DOHH2 (cell line): Measurements from ENCODE around the gene GALNT3.

Experiments used
- H3F3A ChIP-seq: fragments of 200-600 bp; sonication (generic), shearing (Covaris generic); 2 replicates; pipeline ENCODE4 v1.6.0; 2016; ENCODE audit warnings: antibody characterized with exemption, mild to moderate bottlenecking; ENCODE audit not compliant: control insufficient read depth, insufficient read depth
- H3K27ac ChIP-seq: fragments of 200-600 bp; sonication (generic); 2 replicates; pipeline ENCODE4 v1.5.1; 2014; ENCODE audit warnings: low read depth, mild to moderate bottlenecking, low read length, moderate library complexity
- H3K27me3 ChIP-seq: fragments of 200-600 bp; sonication (generic); 2 replicates; pipeline ENCODE4 v1.6.1; 2014; ENCODE audit warnings: mild to moderate bottlenecking, low read length, mixed read lengths; ENCODE audit not compliant: control insufficient read depth
- H3K36me3 ChIP-seq: fragments of 200-600 bp; sonication (generic); 2 replicates; pipeline ENCODE4 v1.6.1; 2014; ENCODE audit warnings: mild to moderate bottlenecking, low read length, moderate library complexity, mixed read lengths; ENCODE audit not compliant: control insufficient read depth
- H3K4me1 ChIP-seq: fragments of 200-600 bp; sonication (generic); 2 replicates; pipeline ENCODE4 v1.6.1; 2014; ENCODE audit warnings: mild to moderate bottlenecking, low read length, mixed read lengths; ENCODE audit not compliant: control insufficient read depth
- H3K4me2 ChIP-seq: fragments of 200-600 bp; sonication (generic); 2 replicates; pipeline ENCODE4 v1.6.0; 2014; ENCODE audit warnings: mild to moderate bottlenecking, low read length, moderate library complexity
- H3K4me3 ChIP-seq: fragments of 200-600 bp; sonication (generic); 2 replicates; pipeline ENCODE4 v1.5.1; 2014; ENCODE audit warnings: mild to moderate bottlenecking, low read length, mixed read lengths
- H3K79me2 ChIP-seq: fragments of 200-600 bp; sonication (generic); 2 replicates; pipeline ENCODE4 v1.6.1; 2014; ENCODE audit warnings: mild to moderate bottlenecking, low read length, mixed read lengths; ENCODE audit not compliant: control insufficient read depth
- H3K9me2 ChIP-seq: fragments of 200-600 bp; sonication (generic); replicated peaks from 2 replicates; pipeline ENCODE4 v1.6.1; 2014; ENCODE audit warnings: mild to moderate bottlenecking, low read length, mixed read lengths; ENCODE audit not compliant: control insufficient read depth
- H3K9me3 ChIP-seq: fragments of 200-600 bp; sonication (generic); 2 replicates; pipeline ENCODE4 v1.6.1; 2014; ENCODE audit warnings: antibody characterized with exemption, low read length, mixed read lengths; ENCODE audit not compliant: control insufficient read depth, insufficient read depth
- H4K20me1 ChIP-seq: fragments of 200-600 bp; sonication (generic); 2 replicates; pipeline ENCODE4 v1.6.0; 2014; ENCODE audit warnings: low read depth, mild to moderate bottlenecking, antibody characterized with exemption, low read length, moderate library complexity; ENCODE audit not compliant: control insufficient read depth, insufficient read depth
- EZH2phosphoT487 ChIP-seq: fragments of 200-600 bp; sonication (generic); IDR thresholded peaks from 2 replicates; pipeline ENCODE4 v1.6.1; 2017; ENCODE audit warnings: borderline replicate concordance, mild to moderate bottlenecking, antibody characterized with exemption, low read length, moderate library complexity, mixed read lengths
- TF ChIP-seq, protein P1 (sequence below): fragments of 200-600 bp; sonication (generic); IDR thresholded peaks from one replicate; pipeline ENCODE4 v1.5.1; 2014; ENCODE audit warnings: antibody characterized with exemption, mild to moderate bottlenecking, low read depth, low read length; ENCODE audit not compliant: poor library complexity, severe bottlenecking

GALNT3 gene

DNA sequence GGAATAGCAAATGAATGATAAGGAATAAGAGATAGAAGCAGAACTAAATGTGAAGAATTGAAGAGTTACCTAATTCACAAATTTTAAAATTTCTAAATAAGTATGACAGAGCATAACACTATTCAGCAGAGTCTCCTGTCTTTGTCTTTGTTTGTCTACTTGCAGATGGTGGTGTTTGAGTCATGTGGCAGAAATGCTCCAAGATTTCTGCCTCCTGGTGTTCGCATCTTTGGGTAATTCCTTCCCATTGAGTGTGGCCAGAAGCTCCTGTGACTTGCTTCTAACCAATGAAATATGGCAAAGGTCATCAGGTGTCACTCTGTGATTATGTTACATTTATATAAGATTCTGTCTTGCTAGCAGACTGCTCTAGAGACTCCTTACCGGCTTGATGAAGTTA, 45.6 kb upstream of the GALNT3 start:
- H3K4me3 ChIP-seq: no peak overlapping the region
- H3F3A ChIP-seq: no peaks in the 10 kb centered on the region
- H3K36me3 ChIP-seq: no peaks in the 10 kb centered on the region
- no peaks in the 10 kb centered on the region for H3K9me2 ChIP-seq
- no peak overlapping the region for H3K27ac ChIP-seq
- no peak overlapping the region for H3K4me2 ChIP-seq
- H3K27me3 ChIP-seq: no peaks in the 10 kb centered on the region
- no peaks in the 10 kb centered on the region for H3K9me3 ChIP-seq
- H3K4me1 ChIP-seq: no peaks in the 10 kb centered on the region
- H4K20me1 ChIP-seq: no peaks in the 10 kb centered on the region
- TF ChIP-seq EZH2phosphoT487: no peak
- TF ChIP-seq, protein P1, sequence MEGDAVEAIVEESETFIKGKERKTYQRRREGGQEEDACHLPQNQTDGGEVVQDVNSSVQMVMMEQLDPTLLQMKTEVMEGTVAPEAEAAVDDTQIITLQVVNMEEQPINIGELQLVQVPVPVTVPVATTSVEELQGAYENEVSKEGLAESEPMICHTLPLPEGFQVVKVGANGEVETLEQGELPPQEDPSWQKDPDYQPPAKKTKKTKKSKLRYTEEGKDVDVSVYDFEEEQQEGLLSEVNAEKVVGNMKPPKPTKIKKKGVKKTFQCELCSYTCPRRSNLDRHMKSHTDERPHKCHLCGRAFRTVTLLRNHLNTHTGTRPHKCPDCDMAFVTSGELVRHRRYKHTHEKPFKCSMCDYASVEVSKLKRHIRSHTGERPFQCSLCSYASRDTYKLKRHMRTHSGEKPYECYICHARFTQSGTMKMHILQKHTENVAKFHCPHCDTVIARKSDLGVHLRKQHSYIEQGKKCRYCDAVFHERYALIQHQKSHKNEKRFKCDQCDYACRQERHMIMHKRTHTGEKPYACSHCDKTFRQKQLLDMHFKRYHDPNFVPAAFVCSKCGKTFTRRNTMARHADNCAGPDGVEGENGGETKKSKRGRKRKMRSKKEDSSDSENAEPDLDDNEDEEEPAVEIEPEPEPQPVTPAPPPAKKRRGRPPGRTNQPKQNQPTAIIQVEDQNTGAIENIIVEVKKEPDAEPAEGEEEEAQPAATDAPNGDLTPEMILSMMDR: no peak
- no peaks in the 10 kb centered on the region for H3K79me2 ChIP-seq

DNA sequence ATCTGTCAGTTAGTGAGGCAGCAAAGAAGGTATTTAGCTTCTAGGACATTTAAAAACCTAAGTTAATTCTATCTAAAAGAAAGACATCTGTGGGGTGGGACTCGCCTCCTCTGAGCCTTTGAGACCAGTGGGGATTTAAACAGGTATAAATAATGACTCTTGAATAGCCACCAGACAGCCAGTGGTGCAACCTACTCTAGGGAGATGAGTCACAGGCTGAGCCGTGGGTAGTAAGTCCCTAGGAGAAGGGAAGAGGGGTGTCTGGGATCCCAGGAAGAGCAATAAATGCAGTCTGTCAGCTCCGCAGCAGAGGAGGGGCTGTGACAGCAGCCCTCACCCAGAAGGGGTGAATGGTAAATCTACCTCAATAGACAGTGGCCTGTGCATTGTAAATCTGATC, 43.1 kb upstream of the GALNT3 start:
- no peak overlapping the region for H3K4me3 ChIP-seq

DNA sequence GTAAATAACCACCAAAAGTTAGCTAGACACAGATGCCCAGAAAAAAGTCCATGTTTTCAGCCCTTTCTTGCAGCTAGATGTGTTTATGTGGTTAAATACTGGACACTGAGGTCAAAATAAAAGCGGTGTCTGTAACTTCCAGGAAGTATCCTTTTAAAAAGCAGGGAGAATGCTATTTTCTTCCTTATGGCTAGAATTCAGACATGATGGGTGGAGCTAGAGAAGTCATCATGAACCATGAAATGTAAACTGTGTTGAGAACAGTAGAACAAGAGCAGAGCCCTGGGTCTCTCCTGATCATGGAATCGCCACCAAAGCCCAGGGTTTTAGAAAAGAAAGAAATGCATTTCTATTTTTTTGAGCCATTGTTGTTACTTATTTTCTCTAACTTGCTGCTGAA, 41.3 kb upstream of the GALNT3 start:
- Histone ChIP-seq H3K4me2 (no peak overlapping the region), H3F3A (no peaks in the 10 kb centered on the region), H3K36me3 (no peaks in the 10 kb centered on the region), H3K4me3 (no peak overlapping the region), H4K20me1 (no peaks in the 10 kb centered on the region), H3K27ac (no peak overlapping the region), H3K4me1 (no peaks in the 10 kb centered on the region), H3K79me2 (no peaks in the 10 kb centered on the region), H3K9me3 (no peaks in the 10 kb centered on the region), H3K27me3 (no peaks in the 10 kb centered on the region), H3K9me2 (no peaks in the 10 kb centered on the region)
- TF ChIP-seq, protein P1: no peak
- no peak for TF ChIP-seq EZH2phosphoT487

More for the DNA sequence above, 43.1 kb upstream of the GALNT3 start:
- no peaks in the 10 kb centered on the region for H3K4me1 ChIP-seq
- H3K79me2 ChIP-seq: no peaks in the 10 kb centered on the region
- no peaks in the 10 kb centered on the region for H3K27me3 ChIP-seq
- no peaks in the 10 kb centered on the region for H3F3A ChIP-seq
- no peak overlapping the region for H3K27ac ChIP-seq
- TF ChIP-seq, protein P1: no peak
- H3K4me2 ChIP-seq: no peak overlapping the region
- no peaks in the 10 kb centered on the region for H3K9me2 ChIP-seq
- H3K9me3 ChIP-seq: no peaks in the 10 kb centered on the region
- H3K36me3 ChIP-seq: no peaks in the 10 kb centered on the region
- H4K20me1 ChIP-seq: no peaks in the 10 kb centered on the region

DNA sequence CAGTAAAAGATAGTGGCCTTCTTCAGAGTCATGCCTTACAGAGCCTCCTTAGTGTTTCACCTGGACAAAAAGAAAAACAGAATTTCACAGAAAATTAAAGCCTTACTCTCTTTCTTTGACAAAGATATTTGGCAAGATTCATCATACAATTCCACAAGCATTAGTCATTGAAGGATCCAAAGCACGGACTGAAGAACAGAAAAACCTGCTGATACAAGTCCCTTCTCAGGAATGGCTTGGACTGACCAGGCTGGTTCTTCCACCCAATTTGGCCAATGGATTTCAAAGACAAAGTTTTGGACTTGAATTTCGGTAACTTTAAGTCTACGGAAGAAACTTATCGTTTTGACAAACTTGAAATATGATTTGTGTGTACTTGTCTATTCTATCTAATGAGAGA, 39.1 kb upstream of the GALNT3 start:
- Histone ChIP-seq H3K79me2 (no peaks in the 10 kb centered on the region), H3K4me1 (no peaks in the 10 kb centered on the region), H3K36me3 (no peaks in the 10 kb centered on the region), H3K4me3 (no peak overlapping the region), H4K20me1 (no peaks in the 10 kb centered on the region), H3K4me2 (no peak overlapping the region), H3K27ac (no peak overlapping the region), H3K27me3 (no peaks in the 10 kb centered on the region), H3K9me2 (no peaks in the 10 kb centered on the region), H3K9me3 (no peaks in the 10 kb centered on the region), H3F3A (no peaks in the 10 kb centered on the region)
- TF ChIP-seq EZH2phosphoT487: no peak
- TF ChIP-seq, protein P1: no peak
